ENCODE results near the gene SLCO4A1. TPM values are rescaled to one million over a fixed set of nuclear protein-coding genes. Genes with fewer than 3 reads are reported as not detected.

The SLCO4A1 gene
- total RNA-seq, 2 experiments from 2014 or later, result 66.5 to 68.4 TPM

DNA sequence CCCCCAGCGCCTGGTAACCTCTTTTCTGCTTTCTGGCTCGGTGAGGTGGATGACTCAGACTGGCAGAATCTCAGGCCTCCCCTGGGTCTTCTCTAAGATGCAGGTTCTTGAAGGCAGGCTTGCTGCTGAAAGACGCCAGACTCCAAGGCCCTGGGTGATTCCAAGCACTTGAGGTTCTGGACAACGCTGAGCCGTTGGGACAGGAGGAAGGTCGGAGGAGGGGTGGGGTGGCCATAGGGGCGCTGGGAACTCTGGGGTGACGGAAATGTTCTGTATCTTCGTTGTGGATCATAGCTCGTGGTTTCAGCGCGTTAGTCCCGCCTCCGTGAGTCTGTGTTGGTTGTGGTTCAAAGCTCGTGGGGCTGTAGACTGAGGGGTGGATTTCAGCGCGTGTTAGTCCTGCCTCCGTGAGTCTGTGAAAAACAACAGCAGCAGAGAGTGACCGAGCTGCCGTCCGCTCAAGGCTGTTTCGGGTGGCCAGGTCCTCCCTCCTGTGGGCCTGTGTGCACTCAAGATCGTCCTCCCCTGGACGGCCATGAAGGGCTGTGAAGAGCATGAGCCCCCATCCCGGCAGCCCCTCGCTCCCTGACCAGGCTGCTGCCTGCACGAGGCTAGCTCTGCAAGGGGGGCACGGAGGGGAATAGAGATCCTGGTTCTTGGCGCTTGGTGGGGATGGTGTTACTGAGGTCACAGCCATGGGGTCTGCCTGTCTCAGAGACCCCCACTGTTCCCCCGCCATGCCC is 74.1 kb downstream of the SLCO4A1 start:
- ATAC-seq (peak; percentile 82), DNase-seq (peak; percentile 58)
- TF ChIP-seq, protein P1, sequence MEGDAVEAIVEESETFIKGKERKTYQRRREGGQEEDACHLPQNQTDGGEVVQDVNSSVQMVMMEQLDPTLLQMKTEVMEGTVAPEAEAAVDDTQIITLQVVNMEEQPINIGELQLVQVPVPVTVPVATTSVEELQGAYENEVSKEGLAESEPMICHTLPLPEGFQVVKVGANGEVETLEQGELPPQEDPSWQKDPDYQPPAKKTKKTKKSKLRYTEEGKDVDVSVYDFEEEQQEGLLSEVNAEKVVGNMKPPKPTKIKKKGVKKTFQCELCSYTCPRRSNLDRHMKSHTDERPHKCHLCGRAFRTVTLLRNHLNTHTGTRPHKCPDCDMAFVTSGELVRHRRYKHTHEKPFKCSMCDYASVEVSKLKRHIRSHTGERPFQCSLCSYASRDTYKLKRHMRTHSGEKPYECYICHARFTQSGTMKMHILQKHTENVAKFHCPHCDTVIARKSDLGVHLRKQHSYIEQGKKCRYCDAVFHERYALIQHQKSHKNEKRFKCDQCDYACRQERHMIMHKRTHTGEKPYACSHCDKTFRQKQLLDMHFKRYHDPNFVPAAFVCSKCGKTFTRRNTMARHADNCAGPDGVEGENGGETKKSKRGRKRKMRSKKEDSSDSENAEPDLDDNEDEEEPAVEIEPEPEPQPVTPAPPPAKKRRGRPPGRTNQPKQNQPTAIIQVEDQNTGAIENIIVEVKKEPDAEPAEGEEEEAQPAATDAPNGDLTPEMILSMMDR (IDR thresholded peaks at IDR 0.05), result no peak
- Mint-ChIP-seq H3K27me3 (peaks cover 3% of the 10 kb centered on the region), H3K36me3 (ENCODE audit: low read depth) (peaks cover 2% of the 10 kb centered on the region), H3K4me3 (peak overlapping the region; percentile 41), H3K9me3 (peaks cover 13% of the 10 kb centered on the region), H3K4me1 (ENCODE audit: low read depth) (peaks cover 22% of the 10 kb centered on the region), H3K27ac (peak overlapping the region; percentile 77)
- intact Hi-C loops (cut with micrococcal nuclease), result no loop called here
- CTCF ChIA-PET, result interaction anchor here (1.4 kb wide), 1 partner anchor 75 kb away, joined by 12 read pairs; no protein-coding TSS in a partner anchor
- POLR2A ChIA-PET, result interaction anchor here (2.3 kb wide), 1 partner anchor 14 kb away, joined by 5 read pairs; no protein-coding TSS in a partner anchor

- intact Hi-C loops (cut with micrococcal nuclease), result no loop called here
- no peak for ATAC-seq
- CTCF ChIA-PET, result interaction anchor here (1.4 kb wide), 1 partner anchor 75 kb away, joined by 12 read pairs; no protein-coding TSS in a partner anchor
These were observed 74.6 kb downstream of the SLCO4A1 start for GRCh38 chr20:62716941-62717310.

GRCh38 chr20:62717933-62718332 is 75.6 kb downstream of the SLCO4A1 start:
- Mint-ChIP-seq H3K4me1 (ENCODE audit: low read depth) (peaks cover 28% of the 10 kb centered on the region), H3K9me3 (peaks cover 20% of the 10 kb centered on the region), H3K27ac (no peak overlapping the region), H3K4me3 (no peak overlapping the region), H3K27me3 (peaks cover 3% of the 10 kb centered on the region), H3K36me3 (ENCODE audit: low read depth) (peaks cover 3% of the 10 kb centered on the region)
- ChIA-PET POLR2A (interaction anchor here (1.6 kb wide), 1 partner anchor 23 kb away, joined by 3 read pairs; no protein-coding TSS in a partner anchor), CTCF (interaction anchor here (1.1 to 1.3 kb wide), 2 partner anchors 21 to 74 kb away, joined by 3 to 4 read pairs; no protein-coding TSS in a partner anchor)
- DNase-seq, result no peak
- ATAC-seq, result no peak
- intact Hi-C loops (cut with micrococcal nuclease), result no loop called here
- TF ChIP-seq, protein P1 (IDR thresholded peaks at IDR 0.05), result no peak

More at GRCh38 chr20:62716941-62717310, 74.6 kb downstream of the SLCO4A1 start:
- H3K4me1 Mint-ChIP-seq (ENCODE audit: low read depth), result peaks cover 27% of the 10 kb centered on the region
- TF ChIP-seq, protein P1 (IDR thresholded peaks at IDR 0.05), result no peak
- H3K9me3 Mint-ChIP-seq, result peaks cover 18% of the 10 kb centered on the region
- no peak overlapping the region for H3K4me3 Mint-ChIP-seq
- DNase-seq, result no peak
- peaks cover 3% of the 10 kb centered on the region for H3K27me3 Mint-ChIP-seq
- H3K27ac Mint-ChIP-seq, result no peak overlapping the region
- H3K36me3 Mint-ChIP-seq (ENCODE audit: low read depth), result peaks cover 3% of the 10 kb centered on the region
- POLR2A ChIA-PET, result no interaction called here

DNA sequence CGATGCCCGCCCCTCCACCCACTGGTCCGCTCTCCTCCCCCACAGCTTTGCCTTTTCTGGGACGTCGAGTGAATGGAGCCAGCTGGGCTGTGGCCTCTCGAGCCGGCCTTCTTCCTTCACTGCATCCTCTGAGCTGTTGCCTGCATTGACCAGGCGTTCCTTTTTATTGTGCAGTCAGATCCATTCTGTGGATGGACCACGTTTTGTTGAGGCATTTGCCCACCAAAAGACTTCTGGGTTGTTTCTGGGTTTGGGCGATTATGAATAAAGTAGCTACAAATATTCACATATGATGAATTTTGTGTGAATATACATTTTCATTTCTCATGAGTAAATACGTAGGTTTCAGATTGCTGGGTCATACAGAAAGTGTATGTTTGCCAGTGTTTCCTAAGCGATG is 76.2 kb downstream of the SLCO4A1 start:
- Mint-ChIP-seq H3K27ac (no peak overlapping the region), H3K9me3 (peaks cover 20% of the 10 kb centered on the region), H3K4me3 (no peak overlapping the region), H3K36me3 (ENCODE audit: low read depth) (peaks cover 3% of the 10 kb centered on the region), H3K27me3 (peaks cover 5% of the 10 kb centered on the region), H3K4me1 (ENCODE audit: low read depth) (peaks cover 28% of the 10 kb centered on the region)
- CTCF ChIA-PET, result interaction anchor here (1.1 to 1.3 kb wide), 2 partner anchors 21 to 73 kb away, joined by 3 to 4 read pairs; no protein-coding TSS in a partner anchor
- POLR2A ChIA-PET, result interaction anchor here (1.6 kb wide), 1 partner anchor 22 kb away, joined by 3 read pairs; no protein-coding TSS in a partner anchor
- TF ChIP-seq, protein P1 (IDR thresholded peaks at IDR 0.05), result no peak
- no peak for ATAC-seq
- DNase-seq, result no peak
- intact Hi-C loops (cut with micrococcal nuclease), result no loop called here
